Astrocyte of the spinal cord (primary cell): Measurements from ENCODE around the gene NR1H4.

Experiments
- DNase-seq: peaks from one replicate; pipeline ENCODE4 v3.0.0; 2011; ENCODE audit warnings: low read depth, low spot score
- H3K4me3 ChIP-seq: 2 replicates; pipeline ENCODE4 v1.5.1; 2011; ENCODE audit warnings: low read depth, mild to moderate bottlenecking, low read length, moderate library complexity
- in situ Hi-C: cut with HindIII; loops from 2 replicates; pipeline ENCODE4 v1.10.0; 2017; ENCODE audit warnings: low sequenced_read_pairs
- TF ChIP-seq, protein P1 (sequence below): IDR thresholded peaks from 2 replicates; pipeline ENCODE4 v1.5.1; 2012; ENCODE audit warnings: low read depth, mild to moderate bottlenecking, low read length, inconsistent platforms

NR1H4 gene

GRCh38 chr12:100476013-100476751 is 2.5 kb downstream of the NR1H4 start:
- DNase-seq = no peak
- H3K4me3 ChIP-seq = no peak overlapping the region
- TF ChIP-seq, protein P1, sequence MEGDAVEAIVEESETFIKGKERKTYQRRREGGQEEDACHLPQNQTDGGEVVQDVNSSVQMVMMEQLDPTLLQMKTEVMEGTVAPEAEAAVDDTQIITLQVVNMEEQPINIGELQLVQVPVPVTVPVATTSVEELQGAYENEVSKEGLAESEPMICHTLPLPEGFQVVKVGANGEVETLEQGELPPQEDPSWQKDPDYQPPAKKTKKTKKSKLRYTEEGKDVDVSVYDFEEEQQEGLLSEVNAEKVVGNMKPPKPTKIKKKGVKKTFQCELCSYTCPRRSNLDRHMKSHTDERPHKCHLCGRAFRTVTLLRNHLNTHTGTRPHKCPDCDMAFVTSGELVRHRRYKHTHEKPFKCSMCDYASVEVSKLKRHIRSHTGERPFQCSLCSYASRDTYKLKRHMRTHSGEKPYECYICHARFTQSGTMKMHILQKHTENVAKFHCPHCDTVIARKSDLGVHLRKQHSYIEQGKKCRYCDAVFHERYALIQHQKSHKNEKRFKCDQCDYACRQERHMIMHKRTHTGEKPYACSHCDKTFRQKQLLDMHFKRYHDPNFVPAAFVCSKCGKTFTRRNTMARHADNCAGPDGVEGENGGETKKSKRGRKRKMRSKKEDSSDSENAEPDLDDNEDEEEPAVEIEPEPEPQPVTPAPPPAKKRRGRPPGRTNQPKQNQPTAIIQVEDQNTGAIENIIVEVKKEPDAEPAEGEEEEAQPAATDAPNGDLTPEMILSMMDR = no peak
- in situ Hi-C loops = no loop called here

DNA sequence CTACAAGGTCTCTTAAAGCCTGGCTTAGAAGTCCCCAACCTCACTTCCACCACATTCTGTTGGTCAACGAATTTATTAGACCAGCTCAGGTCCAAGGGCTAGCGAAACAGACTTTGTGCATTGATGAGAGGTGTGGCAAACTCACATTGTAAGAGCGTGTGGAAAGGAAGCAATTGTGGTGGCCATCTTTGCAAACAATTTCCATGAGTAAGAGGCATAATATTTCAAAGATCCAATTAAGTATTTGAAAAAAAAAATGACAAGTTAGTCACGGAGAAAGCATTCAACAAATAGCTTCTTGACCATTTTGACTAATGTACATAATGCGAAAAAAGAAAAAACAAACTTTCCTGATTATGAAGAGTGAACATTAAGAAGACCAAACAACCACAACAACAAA is 7.4 kb downstream of the NR1H4 start:
- in situ Hi-C loops = no loop called here
- H3K4me3 ChIP-seq = no peak overlapping the region
- no peak for DNase-seq
- TF ChIP-seq, protein P1 = no peak

GRCh38 chr12:100484183-100484886 is 10.7 kb downstream of the NR1H4 start:
- in situ Hi-C loops = no loop called here
- no peak for DNase-seq
- no peak overlapping the region for H3K4me3 ChIP-seq
- TF ChIP-seq, protein P1 = no peak

DNA sequence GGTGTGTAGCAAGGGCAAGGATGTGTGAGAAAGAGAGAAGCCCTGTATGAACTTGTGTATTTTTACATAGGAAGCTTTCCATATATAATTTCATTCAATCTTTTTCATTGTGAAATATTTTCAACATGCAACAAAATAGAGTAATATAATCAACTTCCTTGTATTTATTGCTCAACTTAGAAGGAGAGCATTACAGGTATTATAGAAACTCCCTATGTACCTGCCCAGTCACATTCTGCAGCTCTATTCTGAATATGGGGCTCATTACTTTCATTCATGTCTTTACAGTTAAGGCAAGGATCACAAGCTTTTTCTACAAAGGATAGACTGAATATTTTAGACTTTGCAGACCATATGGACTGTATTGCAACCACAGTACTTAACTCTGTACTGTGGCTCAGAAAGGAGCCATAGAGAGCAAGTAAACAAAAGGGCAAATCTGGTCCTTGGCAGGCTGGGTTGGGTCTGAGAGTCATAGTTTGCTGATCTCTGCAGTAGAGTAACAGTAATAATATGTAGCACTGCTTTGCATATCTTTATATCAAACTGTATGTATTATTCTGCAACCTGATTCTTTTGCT is 11.3 kb downstream of the NR1H4 start:
- no peak for DNase-seq
- in situ Hi-C loops = no loop called here

DNA sequence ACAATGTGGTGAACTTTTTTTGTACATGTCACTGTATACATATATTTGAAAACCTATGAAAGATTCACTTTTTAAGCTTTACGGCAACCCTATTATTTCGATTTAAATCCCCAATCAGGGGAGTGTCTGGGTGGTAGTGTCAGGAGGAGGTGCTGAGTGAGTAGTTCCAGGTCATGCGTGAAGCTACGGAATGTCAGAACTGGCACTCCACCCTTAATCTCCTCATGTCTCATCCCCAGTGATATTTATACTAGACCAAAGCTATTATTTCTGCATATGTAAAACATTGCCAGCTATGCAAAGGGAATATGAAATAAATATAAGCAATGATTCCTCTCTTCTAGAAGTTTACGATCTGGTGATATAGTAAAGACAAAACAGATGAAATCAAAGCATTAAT is 12.3 kb downstream of the NR1H4 start:
- DNase-seq = no peak
- in situ Hi-C loops = no loop called here
- no peak overlapping the region for H3K4me3 ChIP-seq
- TF ChIP-seq, protein P1 = no peak

More for the DNA sequence above, 11.3 kb downstream of the NR1H4 start:
- no peak overlapping the region for H3K4me3 ChIP-seq
- TF ChIP-seq, protein P1 = no peak

DNA sequence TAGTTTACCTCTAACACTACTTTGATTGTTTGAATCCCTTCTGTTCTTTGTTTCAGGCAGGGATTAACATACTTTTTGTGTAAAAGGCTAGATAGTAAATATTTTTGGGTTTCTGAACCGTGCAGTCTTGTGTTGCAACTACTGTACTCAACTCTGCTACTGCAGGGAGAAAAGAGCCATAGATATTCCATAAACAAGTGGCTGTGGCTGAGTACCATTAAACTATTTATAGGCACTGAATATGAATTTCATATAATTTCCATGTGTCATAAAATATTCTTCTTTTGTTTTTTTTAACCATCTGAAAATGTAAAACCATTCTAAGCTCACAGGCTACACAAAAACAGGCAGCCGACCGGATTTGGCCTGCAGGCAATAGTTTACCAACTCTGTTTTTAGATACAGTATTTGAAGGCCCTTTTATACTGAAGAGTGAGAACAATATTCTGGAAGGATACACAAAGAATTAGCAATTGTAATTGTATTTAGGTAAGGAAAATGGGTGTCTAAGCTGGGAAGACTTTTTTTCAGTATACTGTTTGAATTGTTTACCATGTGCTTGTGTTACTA is 15.7 kb downstream of the NR1H4 start:
- DNase-seq = no peak
- TF ChIP-seq, protein P1 = no peak
- H3K4me3 ChIP-seq = no peak overlapping the region
- in situ Hi-C loops = no loop called here
